PC-9 (cell line): ENCODE data around the gene WBP2. TPM values are rescaled to one million over a fixed set of nuclear protein-coding genes. Genes with fewer than 3 reads are reported as not detected.

Source experiments
- BruUV-seq: library from RNA; stranded (reverse); fragments of 400-500 nt; replicated peaks from 2 replicates; lab custom pipeline; 2021; lab: Mats Ljungman, UMichigan
- CTCF ChIA-PET: fragments of 300-600 bp; sonication (Branson Sonifier 250); formaldehyde crosslinking; loops from one replicate; lab custom pipeline; 2022; ENCODE audit warnings: antibody characterized with exemption; lab: Charles Lee
- POLR2A ChIA-PET: fragments of 300-600 bp; sonication (Branson Sonifier 250); formaldehyde crosslinking; loops from one replicate; lab custom pipeline; 2022; ENCODE audit warnings: antibody characterized with exemption; ENCODE audit not compliant: unreplicated experiment; lab: Charles Lee
- DNase-seq, 2 experiments: peaks; one replicate each; pipeline versions ENCODE4 v3.0.0 to v3.0.0-alpha.2; 2015 to 2022; ENCODE audit warnings: mixed read lengths in 1 of 2
- H2AFZ ChIP-seq: fragments of 200-600 bp; sonication (generic); 2 replicates; pipeline ENCODE4 v1.8.1; 2017; ENCODE audit warnings: antibody characterized with exemption
- H3F3A ChIP-seq: fragments of 200-600 bp; sonication (generic); 2 replicates; pipeline ENCODE4 v1.8.1; 2017; ENCODE audit warnings: antibody characterized with exemption, mild to moderate bottlenecking, low read depth; ENCODE audit not compliant: insufficient read depth
- H3K27ac ChIP-seq: fragments of 200-600 bp; sonication (generic); 2 replicates; pipeline ENCODE4 v1.6.1; 2016; ENCODE audit warnings: mixed run types
- H3K27me3 ChIP-seq: fragments of 200-600 bp; sonication (generic); 2 replicates; pipeline ENCODE4 v1.6.1; 2016; ENCODE audit warnings: low read depth, mixed run types; ENCODE audit not compliant: insufficient read depth
- H3K36me3 ChIP-seq: fragments of 200-600 bp; sonication (generic); 2 replicates; pipeline ENCODE4 v1.6.1; 2016; ENCODE audit warnings: low read depth, mixed run types
- H3K4me1 ChIP-seq: fragments of 200-600 bp; sonication (generic); replicated peaks from 2 replicates; pipeline ENCODE4 v1.6.1; 2016; ENCODE audit warnings: mixed run types; ENCODE audit not compliant: insufficient read depth
- H3K4me2 ChIP-seq: fragments of 200-600 bp; sonication (generic); 2 replicates; pipeline ENCODE4 v1.6.1; 2017; ENCODE audit warnings: mixed run types
- H3K4me3 ChIP-seq: fragments of 200-600 bp; sonication (generic); 2 replicates; pipeline ENCODE4 v1.6.1; 2016; ENCODE audit warnings: mixed run types
- H3K79me2 ChIP-seq: fragments of 200-600 bp; sonication (generic); 2 replicates; pipeline ENCODE4 v1.6.1; 2017; ENCODE audit warnings: low read depth, mixed run types
- H3K9me2 ChIP-seq: fragments of 200-600 bp; sonication (generic); 2 replicates; pipeline ENCODE4 v1.8.1; 2017; ENCODE audit warnings: mild to moderate bottlenecking; ENCODE audit not compliant: insufficient read depth
- H3K9me3 ChIP-seq: fragments of 200-600 bp; sonication (generic); 2 replicates; pipeline ENCODE4 v1.8.1; 2016; ENCODE audit warnings: low read depth; ENCODE audit not compliant: insufficient read depth
- H4K20me1 ChIP-seq: fragments of 200-600 bp; sonication (generic); 2 replicates; pipeline ENCODE4 v1.8.1; 2017; ENCODE audit not compliant: insufficient read depth
- CTCF ChIP-seq: fragments of 200-600 bp; sonication (generic); conservative IDR thresholded peaks from 2 replicates; pipeline ENCODE4 v1.6.1; 2017; ENCODE audit warnings: mixed run types, antibody characterized with exemption, mild to moderate bottlenecking, moderate library complexity
- EZH2 ChIP-seq: fragments of 200-600 bp; sonication (generic); IDR thresholded peaks from 2 replicates; pipeline ENCODE4 v1.8.0; 2017; ENCODE audit warnings: antibody characterized with exemption, low read depth
- intact Hi-C: fragments of 100-400 bp; cut with micrococcal nuclease; formaldehyde crosslinking; loops from one replicate; pipeline ENCODE4 v1.10.0; 2022; ENCODE audit not compliant: unreplicated experiment
- total RNA-seq: library from RNA; stranded (reverse); gene quantifications from 2 replicates; pipeline ENCODE4 v1.2.3, GENCODE V29; 2021

Gene WBP2
- total RNA-seq, 1 experiment from 2014 or later = 159 TPM

- Histone ChIP-seq H3F3A (peaks cover 53% of the 10 kb centered on the region), H3K4me3 (no peak overlapping the region), H3K9me2 (no peaks in the 10 kb centered on the region), H2AFZ (no peak overlapping the region), H4K20me1 (no peaks in the 10 kb centered on the region), H3K36me3 (no peaks in the 10 kb centered on the region), H3K9me3 (no peaks in the 10 kb centered on the region), H3K4me2 (peak overlapping the region; percentile 85; the same call in 1 of the 2 replicates), H3K4me1 (peaks cover 49% of the 10 kb centered on the region), H3K79me2 (0 out of 2 replicates have a peak, but pooled peaks cover 3% of the 10 kb centered on the region), H3K27ac (no peak overlapping the region), H3K27me3 (no peaks in the 10 kb centered on the region)
- ChIA-PET CTCF (interaction anchor here (0.6 to 0.8 kb wide), 3 partner anchors 19 to 173 kb away, joined by 3 read pairs; partner anchors contain the start of gene WBP2), POLR2A (interaction anchor here (0.7 to 1.7 kb wide), 2 partner anchors 95 to 976 kb away, joined by 6 to 13 read pairs; no protein-coding TSS in a partner anchor)
- no peak for DNase-seq
- BruUV-seq = TSS peak; percentile 8
- intact Hi-C loops = no loop called here
- TF ChIP-seq CTCF (no peak), EZH2 (no peak)
These were observed 19.4 kb upstream of the WBP2 start for GRCh38 chr17:75874323-75875181.

GRCh38 chr17:75873587-75874322 lies 18.6 kb upstream of the WBP2 start:
- no peak overlapping the region for H3K27ac ChIP-seq
- BruUV-seq = TSS peak; percentile 37
- CTCF ChIA-PET = interaction anchor here (0.6 to 0.8 kb wide), 3 partner anchors 18 to 200 kb away, joined by 3 read pairs; partner anchors contain the start of gene WBP2

More at GRCh38 chr17:75873587-75874322, 18.6 kb upstream of the WBP2 start:
- DNase-seq = no peak
- Histone ChIP-seq H3K4me3 (no peak overlapping the region), H2AFZ (no peak overlapping the region), H3K27me3 (no peaks in the 10 kb centered on the region), H3K36me3 (no peaks in the 10 kb centered on the region), H3K9me3 (no peaks in the 10 kb centered on the region), H3F3A (peaks cover 47% of the 10 kb centered on the region), H3K79me2 (0 out of 2 replicates have a peak, but pooled peaks cover 3% of the 10 kb centered on the region), H3K4me1 (peaks cover 46% of the 10 kb centered on the region), H3K9me2 (no peaks in the 10 kb centered on the region), H3K4me2 (peak overlapping the region; percentile 70; the same call in 1 of the 2 replicates), H4K20me1 (no peaks in the 10 kb centered on the region)
- TF ChIP-seq EZH2 (no peak), CTCF (no peak)
- intact Hi-C loops = no loop called here
- POLR2A ChIA-PET = interaction anchor here (2.5 kb wide), 1 partner anchor 19 kb away, joined by 16 read pairs; the partner anchor contains the start of gene WBP2
